ENCODE measurements around the gene GSTM2.

Gene GSTM2

GRCh38 chr1:109625601-109626560 is 42.0 kb upstream of the GSTM2 start:
- POLR2A ChIA-PET (ENCODE audit: low non-redundant PET) = no interaction called here
- H3K27ac ChIP-seq = no peak overlapping the region
- CTCF ChIA-PET = interaction anchor here (0.7 kb wide), 1 partner anchor 14 kb away, joined by 3 read pairs; no protein-coding TSS in a partner anchor
- DNase-seq (ENCODE audit: low spot score) = no peak
- no peak for TF ChIP-seq CTCF (conservative IDR thresholded peaks at IDR 0.05; ENCODE audit: low read depth)

- DNase-seq (ENCODE audit: low spot score) = no peak
- POLR2A ChIA-PET (ENCODE audit: low non-redundant PET) = no interaction called here
- CTCF ChIA-PET = interaction anchor here (0.6 to 1.2 kb wide), 3 partner anchors 13 to 1148 kb away, joined by 3 to 4 read pairs (median 4); no protein-coding TSS in a partner anchor
- H3K27ac ChIP-seq = no peak overlapping the region
- TF ChIP-seq CTCF (conservative IDR thresholded peaks at IDR 0.05; ENCODE audit: low read depth) = no peak
Observed at GRCh38 chr1:109626682-109627408, 41.0 kb upstream of the GSTM2 start.

GRCh38 chr1:109627692-109628399 is 40.0 kb upstream of the GSTM2 start:
- CTCF ChIA-PET = interaction anchor here (0.6 to 1.2 kb wide), 3 partner anchors 72 to 320 kb away, joined by 3 to 5 read pairs (median 4); no protein-coding TSS in a partner anchor
- DNase-seq (ENCODE audit: low spot score) = no peak
- no peak overlapping the region for H3K27ac ChIP-seq
- TF ChIP-seq CTCF (conservative IDR thresholded peaks at IDR 0.05; ENCODE audit: low read depth) = no peak
- POLR2A ChIA-PET (ENCODE audit: low non-redundant PET) = no interaction called here

GRCh38 chr1:109628540-109629321 is 39.1 kb upstream of the GSTM2 start:
- H3K27ac ChIP-seq = no peak overlapping the region
- TF ChIP-seq CTCF (conservative IDR thresholded peaks at IDR 0.05; ENCODE audit: low read depth) = no peak
- ChIA-PET POLR2A (ENCODE audit: low non-redundant PET) (no interaction called here), CTCF (interaction anchor here (0.7 to 1.1 kb wide), 2 partner anchors 83 to 146 kb away, joined by 3 to 5 read pairs; no protein-coding TSS in a partner anchor)
- DNase-seq (ENCODE audit: low spot score) = peak; percentile 21

- CTCF ChIA-PET = interaction anchor here (0.6 to 2.0 kb wide), 6 partner anchors 78 to 1503 kb away, joined by 3 to 9 read pairs (median 4); no protein-coding TSS in a partner anchor
- no peak overlapping the region for H3K27ac ChIP-seq
- DNase-seq (ENCODE audit: low spot score) = no peak
- no peak for TF ChIP-seq CTCF (conservative IDR thresholded peaks at IDR 0.05; ENCODE audit: low read depth)
- POLR2A ChIA-PET (ENCODE audit: low non-redundant PET) = no interaction called here
Observed at GRCh38 chr1:109629372-109630030, 38.4 kb upstream of the GSTM2 start.
